GM18858 (cell line): ENCODE data around the gene CAMK1.

ENCODE experiments used
- ATAC-seq: cut with Tn5 transposase; IDR thresholded peaks from one replicate; pipeline ENCODE4 v1.9.1; 2021; ENCODE audit not compliant: unreplicated experiment

The CAMK1 gene

GRCh38 chr3:9769426-9770275 is at the start of gene CAMK1:
Gene CAMK1, minus strand, starts transcription at chr3:9769947. Its CDS starts 2,198 bp downstream, at chr3:9767749.
- ATAC-seq, result no peak

GRCh38 chr3:9818666-9819335 is 49.1 kb upstream of the CAMK1 start:
- ATAC-seq, result no peak

- ATAC-seq, result no peak
Observed at GRCh38 chr3:9817436-9817835, 47.7 kb upstream of the CAMK1 start.

GRCh38 chr3:9815986-9816385 is 46.2 kb upstream of the CAMK1 start:
- no peak for ATAC-seq

GRCh38 chr3:9812870-9813483 is 43.2 kb upstream of the CAMK1 start:
- no peak for ATAC-seq

- ATAC-seq, result no peak
Observed at GRCh38 chr3:9810846-9811245, 41.1 kb upstream of the CAMK1 start.

GRCh38 chr3:9810433-9810770 is 40.7 kb upstream of the CAMK1 start:
- no peak for ATAC-seq

- ATAC-seq, result no peak
Observed at GRCh38 chr3:9809615-9810432, 40.1 kb upstream of the CAMK1 start, which contains the start of gene TTLL3. Gene TTLL3, plus strand, starts transcription at chr3:9810262. Its CDS starts 400 bp downstream, at chr3:9810662.

GRCh38 chr3:9809239-9809614 is 39.5 kb upstream of the CAMK1 start:
- no peak for ATAC-seq

GRCh38 chr3:9808345-9809037 is 38.7 kb upstream of the CAMK1 start:
- peak; percentile 49 for ATAC-seq

- no peak for ATAC-seq
Observed at GRCh38 chr3:9807981-9808344, 38.2 kb upstream of the CAMK1 start.

GRCh38 chr3:9806688-9807589 is 37.2 kb upstream of the CAMK1 start:
- ATAC-seq, result no peak

- ATAC-seq, result no peak
Observed at GRCh38 chr3:9806137-9806536, 36.4 kb upstream of the CAMK1 start.

- no peak for ATAC-seq
Observed at GRCh38 chr3:9804996-9805395, 35.2 kb upstream of the CAMK1 start.

GRCh38 chr3:9803494-9803893 is 33.7 kb upstream of the CAMK1 start:
- ATAC-seq, result no peak

GRCh38 chr3:9800529-9800928 is 30.8 kb upstream of the CAMK1 start:
- no peak for ATAC-seq

GRCh38 chr3:9797196-9797945 is 27.6 kb upstream of the CAMK1 start:
- ATAC-seq, result no peak

GRCh38 chr3:9795207-9795606 is 25.5 kb upstream of the CAMK1 start:
- ATAC-seq, result no peak

GRCh38 chr3:9794400-9794799 is 24.7 kb upstream of the CAMK1 start:
- no peak for ATAC-seq
